SU-DHL-6 (cell line): ENCODE results near the gene EIF1.

ENCODE experiments used
- EZH2phosphoT487 ChIP-seq: fragments of 200-600 bp; sonication (generic), shearing (Covaris generic); conservative IDR thresholded peaks from 2 replicates; pipeline ENCODE4 v1.6.1; 2018; ENCODE audit warnings: mild to moderate bottlenecking, antibody characterized with exemption, low read length, moderate library complexity, mixed read lengths
- TF ChIP-seq, protein P1 (sequence below): fragments of 200-600 bp; sonication (generic); IDR thresholded peaks from one replicate; pipeline ENCODE4 v1.5.1; 2017; ENCODE audit warnings: antibody characterized with exemption, mild to moderate bottlenecking, low read length, moderate library complexity; ENCODE audit not compliant: insufficient read depth, poor library complexity, severe bottlenecking

DNA sequence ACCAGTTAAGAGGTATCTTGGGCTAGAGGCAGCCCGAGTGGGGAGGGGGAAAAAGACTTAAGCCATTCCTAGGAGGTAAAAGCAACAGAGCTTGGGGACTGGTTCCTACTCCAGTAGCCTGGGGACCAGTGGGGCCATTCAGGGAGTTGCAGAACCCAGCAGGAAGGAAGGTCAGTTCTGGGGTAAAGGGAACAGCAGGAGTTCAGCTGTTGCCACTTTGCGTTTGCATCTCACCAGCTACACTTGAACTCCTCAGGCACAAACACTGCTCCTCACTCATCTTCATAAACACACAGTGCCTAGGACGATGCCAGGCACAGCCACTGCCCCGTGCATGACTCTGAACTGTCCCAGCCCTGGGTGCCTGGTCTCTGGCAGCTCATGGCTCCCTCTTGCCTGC lies 41.8 kb downstream of the EIF1 start:
- TF ChIP-seq, protein P1, sequence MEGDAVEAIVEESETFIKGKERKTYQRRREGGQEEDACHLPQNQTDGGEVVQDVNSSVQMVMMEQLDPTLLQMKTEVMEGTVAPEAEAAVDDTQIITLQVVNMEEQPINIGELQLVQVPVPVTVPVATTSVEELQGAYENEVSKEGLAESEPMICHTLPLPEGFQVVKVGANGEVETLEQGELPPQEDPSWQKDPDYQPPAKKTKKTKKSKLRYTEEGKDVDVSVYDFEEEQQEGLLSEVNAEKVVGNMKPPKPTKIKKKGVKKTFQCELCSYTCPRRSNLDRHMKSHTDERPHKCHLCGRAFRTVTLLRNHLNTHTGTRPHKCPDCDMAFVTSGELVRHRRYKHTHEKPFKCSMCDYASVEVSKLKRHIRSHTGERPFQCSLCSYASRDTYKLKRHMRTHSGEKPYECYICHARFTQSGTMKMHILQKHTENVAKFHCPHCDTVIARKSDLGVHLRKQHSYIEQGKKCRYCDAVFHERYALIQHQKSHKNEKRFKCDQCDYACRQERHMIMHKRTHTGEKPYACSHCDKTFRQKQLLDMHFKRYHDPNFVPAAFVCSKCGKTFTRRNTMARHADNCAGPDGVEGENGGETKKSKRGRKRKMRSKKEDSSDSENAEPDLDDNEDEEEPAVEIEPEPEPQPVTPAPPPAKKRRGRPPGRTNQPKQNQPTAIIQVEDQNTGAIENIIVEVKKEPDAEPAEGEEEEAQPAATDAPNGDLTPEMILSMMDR: no peak
- no peak for TF ChIP-seq EZH2phosphoT487
